Heart right ventricle (tissue), 16 donors: ENCODE results near the gene UBE2S. TPM values are rescaled to one million over a fixed set of nuclear protein-coding genes. Genes with fewer than 3 reads are reported as not detected.

Experiments used
- ATAC-seq, 8 donors: fragments of 200-7000 bp; cut with Tn5 transposase; one replicate each; pipeline ENCODE4 v1.9.1; 2020; ENCODE audit warnings: mild to moderate bottlenecking in 8 of 8, moderate library complexity in 8 of 8, moderate number of reproducible peaks in 1 of 8
- DNase-seq, 2 donors: peaks; one replicate each; pipeline ENCODE4 v3.0.0-alpha.2; 2020
- H3K27ac ChIP-seq, 10 donors: fragments of 200-600 bp; sonication (generic) in 2 of 10; one replicate each; pipeline versions ENCODE4 v1.5.0 to v1.8.0; 2020 to 2022; ENCODE audit warnings: mild to moderate bottlenecking in 3 of 10
- H3K27me3 ChIP-seq, 7 donors: fragments of 200-600 bp; one replicate each; pipeline ENCODE4 v1.8.0; 2021 to 2022; ENCODE audit warnings: mild to moderate bottlenecking in 2 of 7
- H3K36me3 ChIP-seq, 9 donors: fragments of 200-600 bp; sonication (generic) in 1 of 9; one replicate each; pipeline versions ENCODE4 v1.5.0 to v1.8.0; 2020 to 2022; ENCODE audit warnings: mild to moderate bottlenecking in 2 of 9
- H3K4me1 ChIP-seq, 9 donors: fragments of 200-600 bp; sonication (generic) in 1 of 9; one replicate each; pipeline versions ENCODE4 v1.5.0 to v1.8.0; 2020 to 2022; ENCODE audit warnings: mild to moderate bottlenecking in 4 of 9
- H3K4me3 ChIP-seq, 10 donors: fragments of 200-600 bp; sonication (generic) in 2 of 10; one replicate each; pipeline versions ENCODE4 v1.5.0 to v1.8.0; 2020 to 2022; ENCODE audit warnings: mild to moderate bottlenecking in 7 of 10, moderate library complexity in 2 of 10
- H3K9me3 ChIP-seq, 11 donors: fragments of 200-600 bp in 10 of 11; sonication (generic) in 2 of 11; one replicate each; pipeline versions ENCODE4 v1.5.0 to v1.8.0; 2013 to 2022; ENCODE audit warnings: mild to moderate bottlenecking in 2 of 11, control low read depth in 1 of 11, moderate library complexity in 1 of 11
- CTCF ChIP-seq, 9 donors: fragments of 200-600 bp; sonication (generic) in 2 of 9; IDR thresholded peaks; one replicate each; pipeline versions ENCODE4 v1.5.0 to v1.8.0; 2021 to 2022; ENCODE audit warnings: antibody characterized with exemption in 9 of 9, mild to moderate bottlenecking in 5 of 9, moderate library complexity in 1 of 9
- WGBS, 2 donors: extraction: QIAGEN DNeasy Blood & Tissue Kit; methylation state at CpG; one replicate each; pipeline ENCODE4 v1.1.7; 2013; ENCODE audit warnings: inconsistent platforms in 1 of 2; 5-methylcytosine and 5-hydroxymethylcytosine counted together
- intact Hi-C, 10 donors: fragments of 100-400 bp; cut with DNase I; formaldehyde crosslinking; loops; one replicate each; pipeline versions ENCODE4 v1.11.1 to v1.14.2; 2022
- polyA plus RNA-seq, 2 donors: library from polyadenylated mRNA; stranded (reverse); fragments of 200-250 nt; gene quantifications; one replicate each; pipeline ENCODE4 v1.2.3, GENCODE V29; 2013
- total RNA-seq, 10 donors: library from RNA; stranded (reverse); fragmentation: NEBNext Ultra II Directional in 3 of 10; extraction: Animal tissue kit (Norgen Biotek cat#: 25700) in 3 of 10; gene quantifications; one replicate each; pipeline versions ENCODE4 v1.2.1 to v1.2.4, GENCODE V29; 2021 to 2023
- donor health status: Arrhythmogenic right ventricular cardiomyopathy.
- donor health status: ischemic (EF 13 %, LVEDD 7.1; RV severe dilation, severe dysfunction).
- donor health status: healthy with polysubstance abuse.
- donor health status: DM: no; HTN: yes; CAD: no.
- donor health status: DM: no; HTN: no; CAD: no.
- donor health status: ischemic (EF 25% LVEDD 6.9; RV normal size, moderate dysfunction).
- donor health status: ischemic (EF 25% LVEDD 5.7; RV mildly dilated, moderate dysfunction).
- donor health status: healthy.
- donor health status: DM: yes; HTN: yes; CAD: no.
- donor health status: Ischemic cardiomyopathy.
- donor health status: ischemic (EF 35%, LVEDD 5.7; RV mildly dilated, moderate dysfunction).
- donor health status: nonischemic (EF 11% LVEDD 7.7; RV severe dilation, severe dysfunction).
- donor health status: DM: yes; HTN: yes; CAD: no.
- donor health status: PGD.
- donor health status: ischemic (EF 29% LVEDD 5.4; RV normal size, mild dysfunction).
- donor health status: nonischemic (EF 23%, LVEDD 6.1; RV moderate dilation, normal function).

The UBE2S gene
- total and polyA plus RNA-seq, 12 donors = 8.0 to 42.1 (median 28.9) TPM

DNA sequence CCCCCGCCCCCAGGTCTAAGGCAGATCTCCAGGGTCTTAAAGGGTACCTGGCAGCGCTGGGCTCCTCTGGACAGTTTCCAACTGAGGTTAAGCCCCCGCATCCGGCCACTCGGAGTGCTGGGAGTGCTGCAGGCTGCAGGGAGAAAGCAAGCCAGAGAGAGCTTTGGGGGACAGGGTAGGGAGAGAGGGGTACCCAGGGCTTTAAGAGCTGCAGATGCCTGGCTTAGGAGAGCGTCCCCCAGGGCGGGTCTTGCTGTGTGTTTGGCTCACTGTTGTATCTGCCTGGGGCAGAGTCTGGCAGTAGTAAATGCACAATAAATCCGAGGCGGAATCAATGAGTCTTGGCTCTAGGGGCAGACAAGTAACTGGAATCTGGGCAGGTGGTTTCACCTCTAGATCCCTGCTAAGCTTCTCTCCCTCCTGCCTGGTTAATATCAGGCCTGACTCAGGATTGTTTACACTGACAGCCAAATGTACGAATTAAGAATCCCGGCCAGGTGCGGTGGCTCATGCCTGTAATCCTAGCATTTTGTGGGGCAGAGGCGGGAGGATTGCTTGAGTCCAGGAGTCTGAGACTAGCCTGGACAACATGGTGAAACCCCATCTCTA is 52.3 kb downstream of the UBE2S start:
- H3K27me3 ChIP-seq = peaks cover 18 to 71% (median 65%) of the 10 kb centered on the region in 7 donors
- H3K27ac ChIP-seq = no peak overlapping the region
- no peaks in the 10 kb centered on the region for H3K36me3 ChIP-seq
- no peaks in the 10 kb centered on the region for H3K9me3 ChIP-seq
- intact Hi-C loops = no loop called here
- no peak for ATAC-seq
- H3K4me1 ChIP-seq = peaks cover 0 to 18% (median 15%) of the 10 kb centered on the region in 9 donors
- TF ChIP-seq CTCF (IDR thresholded peaks at IDR 0.05) = no peak
- no peak overlapping the region for H3K4me3 ChIP-seq
- DNase-seq = no peak
- 29 to 32% methylated on average over 12 to 13 of the region's 13 CpGs for WGBS, 2 donors

DNA sequence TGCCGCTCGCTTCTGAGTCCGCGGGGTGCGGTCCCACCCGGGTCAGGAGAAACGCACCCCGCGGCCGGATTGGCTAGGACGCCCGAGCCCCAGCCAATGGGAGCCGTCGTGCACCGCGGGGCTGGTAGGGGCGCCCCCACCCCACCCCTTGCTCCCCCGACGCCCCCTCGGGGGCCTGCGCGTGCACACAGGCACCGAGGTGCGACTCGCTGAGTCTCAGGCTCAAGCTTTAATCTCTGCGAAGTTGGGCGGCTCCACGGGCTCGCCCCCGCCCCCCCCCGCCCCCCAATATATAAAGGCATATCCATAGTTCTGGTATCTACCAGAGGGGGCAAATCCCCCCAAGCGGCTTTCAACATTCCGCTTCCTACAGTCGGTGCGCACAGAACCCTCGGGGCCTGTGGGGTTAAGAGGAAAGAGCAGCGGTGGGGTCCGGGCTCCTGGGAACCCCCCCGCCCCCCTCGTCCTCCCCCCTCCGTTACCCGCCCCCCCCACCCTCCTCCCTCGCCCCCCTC is 52.8 kb downstream of the UBE2S start, which contains the start of gene COX6B2:
COX6B2 (minus strand) TSS at position 22 of the 515 bp plus-strand sequence. CDS start 198 bp downstream, outside the sequence.
- DNase-seq = no peak
- Histone ChIP-seq H3K4me1 (peaks cover 0 to 18% (median 15%) of the 10 kb centered on the region in 9 donors), H3K27ac (no peak within 1 kb of the TSS), H3K9me3 (no peaks in the 10 kb centered on the region), H3K27me3 (peaks cover 18 to 74% (median 66%) of the 10 kb centered on the region in 7 donors), H3K4me3 (peak within 1 kb of the TSS in 8 of 10 donors; percentile 24 to 52 (median 42)), H3K36me3 (no peaks in the 10 kb centered on the region)
- intact Hi-C loops = no loop called here
- WGBS, 2 donors = 2% methylated on average over 41 to 42 of the region's 43 CpGs
- TF ChIP-seq CTCF (IDR thresholded peaks at IDR 0.05) = no peak
- ATAC-seq = no peak

DNA sequence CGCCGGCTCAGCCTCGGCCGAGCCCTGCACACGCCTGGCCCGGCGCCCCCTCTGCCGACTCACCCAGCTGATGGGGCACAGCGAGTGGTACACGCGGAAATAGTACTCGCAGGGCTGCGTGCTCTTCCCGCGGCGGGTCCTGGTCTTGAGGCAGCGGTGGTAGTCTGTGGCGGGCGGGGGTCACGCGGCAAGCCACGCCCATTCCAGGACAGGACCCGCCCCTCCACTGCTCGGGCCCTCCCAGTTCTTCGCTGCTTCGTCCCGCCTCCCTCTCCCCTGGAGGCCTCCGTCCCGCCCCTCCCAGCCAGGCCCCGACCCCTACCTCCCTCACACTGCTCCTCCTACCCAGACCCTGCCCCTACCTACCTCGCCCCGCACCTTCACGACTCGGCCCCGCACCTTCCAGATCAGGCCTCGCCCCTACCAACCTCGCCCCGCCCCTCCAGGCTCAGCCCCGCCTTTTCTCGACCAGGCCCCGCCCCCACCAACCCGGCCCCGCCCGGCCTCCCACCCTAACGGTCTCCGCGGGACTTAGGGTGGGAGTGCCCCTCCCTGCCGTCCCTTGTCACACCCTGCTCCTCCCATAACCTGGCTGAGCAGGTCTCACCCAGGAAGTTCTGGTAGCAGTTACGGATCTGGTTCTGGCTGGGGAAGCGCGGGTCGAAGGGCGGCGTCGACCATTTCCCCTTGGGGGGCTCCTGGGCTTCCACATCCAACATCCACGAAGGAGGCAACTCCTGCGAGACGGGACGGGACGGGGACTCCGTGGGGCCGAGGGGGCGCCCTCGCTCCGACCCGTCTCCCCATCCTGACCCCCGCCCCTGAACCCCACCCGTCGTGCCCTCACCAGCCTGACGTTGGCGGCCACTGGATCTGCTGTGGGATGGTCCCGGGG is 53.5 kb downstream of the UBE2S start:
- no peak overlapping the region for H3K27ac ChIP-seq
- intact Hi-C loops = no loop called here
- peaks cover 18 to 73% (median 66%) of the 10 kb centered on the region in 7 donors for H3K27me3 ChIP-seq
- H3K36me3 ChIP-seq = no peaks in the 10 kb centered on the region
- H3K9me3 ChIP-seq = no peaks in the 10 kb centered on the region
- DNase-seq (peak in 1 of 2 donors; percentile 61), ATAC-seq (peak; percentile 39 to 89 (median 78))
- H3K4me1 ChIP-seq = peaks cover 0 to 18% (median 15%) of the 10 kb centered on the region in 9 donors
- WGBS, 2 donors = 2% methylated on average over 71 to 72 of the region's 72 CpGs
- TF ChIP-seq CTCF (IDR thresholded peaks at IDR 0.05) = no peak
- peak overlapping the region in 8 of 10 donors; percentile 24 to 52 (median 42) for H3K4me3 ChIP-seq

DNA sequence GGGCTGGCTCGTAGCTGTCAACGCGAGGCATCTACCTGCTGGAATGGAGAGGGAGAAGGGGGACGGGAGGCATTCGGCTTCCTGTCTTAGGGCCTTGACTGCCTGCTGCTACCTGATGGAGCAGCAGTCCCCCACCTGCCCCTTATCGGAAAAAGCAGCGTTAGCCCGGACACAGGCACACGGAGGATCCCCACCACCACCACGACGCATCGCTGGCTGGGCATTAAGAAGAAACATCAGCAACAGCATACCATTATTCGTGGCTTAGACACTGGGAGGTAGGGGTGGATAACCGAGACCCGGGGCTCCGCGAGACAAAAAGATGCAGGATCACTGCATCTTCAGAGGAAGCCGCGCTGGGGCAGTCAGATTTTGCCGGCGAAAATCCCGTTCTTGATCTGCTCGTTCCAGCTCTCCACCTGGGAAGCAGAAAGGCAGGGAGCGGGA is 54.2 kb downstream of the UBE2S start:
- no peaks in the 10 kb centered on the region for H3K36me3 ChIP-seq
- H3K27ac ChIP-seq = no peak overlapping the region
- no peaks in the 10 kb centered on the region for H3K9me3 ChIP-seq
- 3 to 5% methylated on average over 24 of the region's 24 CpGs for WGBS, 2 donors
- TF ChIP-seq CTCF (IDR thresholded peaks at IDR 0.05) = no peak
- peaks cover 0 to 18% (median 15%) of the 10 kb centered on the region in 9 donors for H3K4me1 ChIP-seq
- intact Hi-C loops = no loop called here
- peak overlapping the region in 8 of 10 donors; percentile 24 to 52 (median 42) for H3K4me3 ChIP-seq
- DNase-seq = no peak
- H3K27me3 ChIP-seq = peaks cover 18 to 70% (median 66%) of the 10 kb centered on the region in 7 donors
- ATAC-seq = no peak
